Endothelial cell (in vitro differentiated cells): ENCODE results near the gene CCDC142. TPM values are rescaled to one million over a fixed set of nuclear protein-coding genes. Genes with fewer than 3 reads are reported as not detected.

Experiments
- DNase-seq: peaks from one replicate; pipeline ENCODE4 v3.0.0; 2021; ENCODE audit warnings: low spot score
- H3K27ac Mint-ChIP-seq: one replicate; pipeline ENCODE4 v1.8.0; 2021; ENCODE audit warnings: mixed read lengths, inconsistent platforms; ENCODE audit not compliant: unreplicated experiment
- H3K27me3 Mint-ChIP-seq: one replicate; pipeline ENCODE4 v1.8.0; 2021; ENCODE audit warnings: mild to moderate bottlenecking, moderate library complexity, mixed read lengths, inconsistent platforms; ENCODE audit not compliant: unreplicated experiment
- H3K36me3 Mint-ChIP-seq: one replicate; pipeline ENCODE4 v1.8.0; 2021; ENCODE audit warnings: mild to moderate bottlenecking, low read depth, mixed read lengths, inconsistent platforms; ENCODE audit not compliant: unreplicated experiment
- H3K4me1 Mint-ChIP-seq: one replicate; pipeline ENCODE4 v1.8.0; 2021; ENCODE audit warnings: mild to moderate bottlenecking, mixed read lengths, inconsistent platforms; ENCODE audit not compliant: unreplicated experiment
- H3K4me3 Mint-ChIP-seq: one replicate; pipeline ENCODE4 v1.8.0; 2021; ENCODE audit warnings: mild to moderate bottlenecking, mixed read lengths, inconsistent platforms; ENCODE audit not compliant: unreplicated experiment
- H3K9me3 Mint-ChIP-seq: one replicate; pipeline ENCODE4 v1.8.0; 2021; ENCODE audit warnings: mixed read lengths, inconsistent platforms; ENCODE audit not compliant: unreplicated experiment
- CTCF ChIP-seq: fragments of 200-600 bp; sonication (generic); IDR thresholded peaks from one replicate; pipeline ENCODE4 v1.5.0; 2021; ENCODE audit warnings: antibody characterized with exemption; ENCODE audit not compliant: unreplicated experiment
- total RNA-seq: library from RNA; stranded (reverse); fragmentation: NEBNext Ultra II Directional; extraction: Animal tissue kit (Norgen Biotek cat#: 25700); gene quantifications from one replicate; pipeline ENCODE4 v1.2.1, GENCODE V29; 2021; ENCODE audit not compliant: unreplicated experiment

The CCDC142 gene
- total RNA-seq, 1 donor from 2014 or later, result 20.7 TPM

- Mint-ChIP-seq H3K4me3 (peak overlapping the region; percentile 77), H3K27me3 (peaks cover 36% of the 10 kb centered on the region), H3K9me3 (no peaks in the 10 kb centered on the region), H3K27ac (no peak overlapping the region), H3K4me1 (peaks cover 13% of the 10 kb centered on the region), H3K36me3 (peaks cover 11% of the 10 kb centered on the region)
- no peak for DNase-seq
- TF ChIP-seq CTCF, result no peak
Measured at GRCh38 chr2:74497777-74498499, 15.1 kb upstream of the CCDC142 start.

GRCh38 chr2:74496997-74497776 lies 14.4 kb upstream of the CCDC142 start:
- no peaks in the 10 kb centered on the region for H3K9me3 Mint-ChIP-seq
- H3K27me3 Mint-ChIP-seq, result peaks cover 37% of the 10 kb centered on the region
- H3K4me1 Mint-ChIP-seq, result peaks cover 13% of the 10 kb centered on the region
- peak overlapping the region; percentile 77 for H3K4me3 Mint-ChIP-seq
- no peak for DNase-seq
- no peak for TF ChIP-seq CTCF
- H3K27ac Mint-ChIP-seq, result no peak overlapping the region
- H3K36me3 Mint-ChIP-seq, result peaks cover 13% of the 10 kb centered on the region

GRCh38 chr2:74495440-74495839 lies 12.6 kb upstream of the CCDC142 start:
- Mint-ChIP-seq H3K4me1 (peaks cover 13% of the 10 kb centered on the region), H3K27me3 (peaks cover 29% of the 10 kb centered on the region), H3K36me3 (peaks cover 26% of the 10 kb centered on the region), H3K4me3 (no peak overlapping the region), H3K9me3 (no peaks in the 10 kb centered on the region), H3K27ac (no peak overlapping the region)
- no peak for DNase-seq
- no peak for TF ChIP-seq CTCF

GRCh38 chr2:74493546-74493945 lies 10.7 kb upstream of the CCDC142 start:
- no peak for TF ChIP-seq CTCF
- Mint-ChIP-seq H3K27me3 (peaks cover 22% of the 10 kb centered on the region), H3K4me1 (peaks cover 7% of the 10 kb centered on the region), H3K9me3 (no peaks in the 10 kb centered on the region), H3K36me3 (peaks cover 39% of the 10 kb centered on the region), H3K4me3 (peak overlapping the region; percentile 39), H3K27ac (no peak overlapping the region)
- DNase-seq, result no peak
